ENCODE results near the gene HSF4. TPM values are rescaled to one million over a fixed set of nuclear protein-coding genes. Genes with fewer than 3 reads are reported as not detected.

HSF4 gene
- total RNA-seq, 2 experiments from 2014 or later, result 34.8 to 36.1 TPM

DNA sequence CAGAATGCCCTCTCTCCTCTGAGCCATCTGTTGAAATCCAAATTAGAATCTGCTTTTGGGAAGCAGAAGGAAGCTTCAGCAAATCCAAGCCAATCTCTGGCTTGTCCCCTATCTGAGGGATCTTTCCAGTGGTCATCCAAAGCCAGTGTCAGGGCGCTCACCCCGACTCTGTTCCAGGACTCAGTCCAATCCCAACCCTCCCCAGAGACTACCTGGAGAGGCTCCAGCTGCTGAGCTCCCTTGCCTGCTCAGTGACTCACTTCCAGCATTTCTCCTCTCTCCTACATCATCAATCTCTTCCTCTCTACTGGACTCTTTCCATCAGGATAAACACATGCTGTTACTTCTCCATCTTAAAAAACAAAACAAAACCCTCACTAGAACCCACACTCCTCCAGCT lies 16.8 kb downstream of the HSF4 start:
- no peaks in the 10 kb centered on the region for H3K36me3 Mint-ChIP-seq
- H3K4me1 Mint-ChIP-seq (ENCODE audit: low read depth), result peaks cover 22% of the 10 kb centered on the region
- intact Hi-C loops (cut with micrococcal nuclease), result no loop called here
- CTCF ChIA-PET, result interaction anchor here (0.8 to 1.4 kb wide), 3 partner anchors 17 to 164 kb away, joined by 3 to 6 read pairs (median 3); no protein-coding TSS in a partner anchor
- H3K27ac Mint-ChIP-seq, result no peak overlapping the region
- no peak for DNase-seq
- no peak overlapping the region for H3K4me3 Mint-ChIP-seq
- H3K27me3 Mint-ChIP-seq, result peaks cover 8% of the 10 kb centered on the region
- POLR2A ChIA-PET, result no interaction called here
- no peaks in the 10 kb centered on the region for H3K9me3 Mint-ChIP-seq

DNA sequence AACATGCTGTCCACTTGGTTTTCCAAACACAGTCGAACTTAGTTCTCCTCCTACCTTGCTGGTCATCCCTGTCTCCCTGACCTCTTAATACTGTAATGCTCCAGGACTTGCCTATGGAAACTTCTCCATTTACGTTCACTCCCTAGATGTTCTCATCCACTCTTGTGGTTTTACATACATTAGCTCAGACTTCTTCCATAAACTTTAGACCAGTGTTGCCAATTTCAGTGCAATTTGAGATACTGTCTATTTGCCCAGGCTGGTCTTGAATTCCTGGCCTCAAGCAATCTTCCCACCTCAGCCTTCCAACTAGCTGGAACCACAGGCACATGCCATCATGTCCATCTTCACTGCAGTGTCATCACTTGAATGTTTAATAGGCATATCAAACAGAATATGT lies 17.7 kb downstream of the HSF4 start:
- no peak for DNase-seq
- H3K36me3 Mint-ChIP-seq, result no peaks in the 10 kb centered on the region
- POLR2A ChIA-PET, result interaction anchor here (1.2 kb wide), 1 partner anchor 9 kb away, joined by 4 read pairs; no protein-coding TSS in a partner anchor
- H3K27me3 Mint-ChIP-seq, result peaks cover 8% of the 10 kb centered on the region
- H3K4me3 Mint-ChIP-seq, result no peak overlapping the region
- H3K9me3 Mint-ChIP-seq, result no peaks in the 10 kb centered on the region
- no peak overlapping the region for H3K27ac Mint-ChIP-seq
- H3K4me1 Mint-ChIP-seq (ENCODE audit: low read depth), result peaks cover 22% of the 10 kb centered on the region
- intact Hi-C loops (cut with micrococcal nuclease), result loop anchor here (2.0 kb wide), 2 partner anchors 65 to 197 kb away; partner anchors contain the start of gene FHOD1
- CTCF ChIA-PET, result interaction anchor here (0.6 to 4.0 kb wide), 5 partner anchors 14 to 221 kb away, joined by 3 to 57 read pairs (median 4); partner anchors contain the start of gene CES3

GRCh38 chr16:67183284-67183626 lies 18.7 kb downstream of the HSF4 start:
- DNase-seq, result no peak
- no peaks in the 10 kb centered on the region for H3K36me3 Mint-ChIP-seq
- intact Hi-C loops (cut with micrococcal nuclease), result loop anchor here (1.0 to 2.0 kb wide), 5 partner anchors 9 to 198 kb away; partner anchors contain the start of genes E2F4, FBXL8, FHOD1 and TRADD
- peaks cover 8% of the 10 kb centered on the region for H3K27me3 Mint-ChIP-seq
- POLR2A ChIA-PET, result interaction anchor here (0.5 to 1.4 kb wide), 4 partner anchors 23 to 170 kb away, joined by 3 read pairs; partner anchors contain the start of gene FHOD1
- H3K27ac Mint-ChIP-seq, result no peak overlapping the region
- H3K4me1 Mint-ChIP-seq (ENCODE audit: low read depth), result peaks cover 16% of the 10 kb centered on the region
- CTCF ChIA-PET, result interaction anchor here (0.6 to 4.0 kb wide), 5 partner anchors 26 to 222 kb away, joined by 3 to 57 read pairs (median 4); partner anchors contain the start of gene CES3
- H3K9me3 Mint-ChIP-seq, result no peaks in the 10 kb centered on the region
- no peak overlapping the region for H3K4me3 Mint-ChIP-seq

GRCh38 chr16:67183627-67184452 lies 19.3 kb downstream of the HSF4 start, which contains the start of gene MATCAP1:
Gene MATCAP1, minus strand, starts transcription at chr16:67183963. Its CDS starts 3,353 bp downstream, at chr16:67180610.
- peaks cover 8% of the 10 kb centered on the region for H3K27me3 Mint-ChIP-seq
- POLR2A ChIA-PET, result interaction anchor here (1.0 to 1.4 kb wide), 3 partner anchors 23 to 170 kb away, joined by 3 read pairs; partner anchors contain the start of gene FHOD1
- peaks cover 14% of the 10 kb centered on the region for H3K4me1 Mint-ChIP-seq (ENCODE audit: low read depth)
- no peak within 1 kb of the TSS for H3K27ac Mint-ChIP-seq
- no peaks in the 10 kb centered on the region for H3K36me3 Mint-ChIP-seq
- H3K9me3 Mint-ChIP-seq, result no peaks in the 10 kb centered on the region
- intact Hi-C loops (cut with micrococcal nuclease), result loop anchor here (1.0 to 2.0 kb wide), 5 partner anchors 8 to 199 kb away; partner anchors contain the start of genes E2F4, FBXL8, FHOD1 and TRADD
- no peak within 1 kb of the TSS for H3K4me3 Mint-ChIP-seq
- DNase-seq, result peak; percentile 96
- CTCF ChIA-PET, result interaction anchor here (0.6 to 4.0 kb wide), 18 partner anchors 10 to 230 kb away, joined by 3 to 57 read pairs (median 10); partner anchors contain the start of genes B3GNT9, CES3, FBXL8 and NOL3

GRCh38 chr16:67184453-67184994 lies 20.0 kb downstream of the HSF4 start:
- Mint-ChIP-seq H3K27ac (no peak overlapping the region), H3K4me3 (no peak overlapping the region), H3K4me1 (ENCODE audit: low read depth) (peaks cover 12% of the 10 kb centered on the region), H3K27me3 (peaks cover 8% of the 10 kb centered on the region), H3K36me3 (no peaks in the 10 kb centered on the region), H3K9me3 (no peaks in the 10 kb centered on the region)
- no peak for DNase-seq
- intact Hi-C loops (cut with micrococcal nuclease), result no loop called here
- ChIA-PET CTCF (interaction anchor here (0.6 to 4.0 kb wide), 35 partner anchors 8 to 242 kb away, joined by 3 to 57 read pairs (median 5); partner anchors contain the start of genes B3GNT9, CES3, FBXL8 and NOL3), POLR2A (interaction anchor here (1.0 to 1.5 kb wide), 4 partner anchors 10 to 63 kb away, joined by 3 to 4 read pairs (median 4); partner anchors contain the start of genes FHOD1 and TMEM208)

DNA sequence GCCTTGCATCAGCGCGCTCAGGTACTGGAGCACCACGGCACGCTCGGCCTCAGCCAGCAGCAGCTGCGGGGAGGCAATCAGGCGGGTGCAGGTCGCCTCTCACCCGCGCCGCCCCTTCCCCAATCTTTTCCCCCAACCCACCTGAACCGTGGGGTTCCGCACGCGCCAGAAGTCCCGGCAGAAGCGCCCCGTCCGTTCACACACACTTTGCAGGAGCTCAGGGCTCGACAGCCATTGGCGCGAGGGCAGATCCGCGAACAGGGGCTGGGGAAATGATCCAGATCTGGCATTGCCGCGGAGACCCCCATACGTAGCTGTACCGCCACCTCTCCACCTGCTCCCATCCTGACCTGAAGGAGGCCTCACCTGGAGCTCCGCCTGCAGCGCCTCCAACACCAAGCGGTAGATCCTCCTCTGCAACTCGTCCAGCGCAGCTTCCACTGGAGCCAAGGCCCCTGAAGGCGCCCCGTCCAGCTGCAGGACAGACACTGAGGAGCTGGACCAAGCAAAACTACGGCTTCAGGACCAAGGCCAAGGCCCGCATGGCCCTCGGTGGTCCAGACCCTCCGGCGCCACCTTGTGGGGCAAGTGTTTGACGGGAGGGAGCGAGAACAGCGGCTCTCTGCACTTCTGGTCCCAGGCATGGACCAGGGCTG lies 20.6 kb downstream of the HSF4 start:
- POLR2A ChIA-PET, result interaction anchor here (1.0 to 1.5 kb wide), 2 partner anchors 11 to 41 kb away, joined by 4 read pairs; partner anchors contain the start of gene TMEM208
- H3K9me3 Mint-ChIP-seq, result no peaks in the 10 kb centered on the region
- H3K36me3 Mint-ChIP-seq, result no peaks in the 10 kb centered on the region
- peaks cover 8% of the 10 kb centered on the region for H3K27me3 Mint-ChIP-seq
- DNase-seq, result peak; percentile 91
- intact Hi-C loops (cut with micrococcal nuclease), result loop anchor here (1.0 kb wide), 2 partner anchors 167 to 208 kb away; no protein-coding TSS in a partner anchor
- H3K4me1 Mint-ChIP-seq (ENCODE audit: low read depth), result peaks cover 12% of the 10 kb centered on the region
- peak overlapping the region; percentile 34 for H3K27ac Mint-ChIP-seq
- CTCF ChIA-PET, result interaction anchor here (0.6 to 4.0 kb wide), 41 partner anchors 8 to 242 kb away, joined by 3 to 57 read pairs (median 4); partner anchors contain the start of genes B3GNT9, CES3, FBXL8 and NOL3
- H3K4me3 Mint-ChIP-seq, result peak overlapping the region; percentile 72

GRCh38 chr16:67185651-67186134 lies 21.1 kb downstream of the HSF4 start:
- no peaks in the 10 kb centered on the region for H3K9me3 Mint-ChIP-seq
- peaks cover 8% of the 10 kb centered on the region for H3K27me3 Mint-ChIP-seq
- H3K36me3 Mint-ChIP-seq, result no peaks in the 10 kb centered on the region
- intact Hi-C loops (cut with micrococcal nuclease), result loop anchor here (1.0 kb wide), 2 partner anchors 167 to 208 kb away; no protein-coding TSS in a partner anchor
- no peak overlapping the region for H3K27ac Mint-ChIP-seq
- ChIA-PET POLR2A (interaction anchor here (1.0 to 1.5 kb wide), 2 partner anchors 11 to 41 kb away, joined by 4 read pairs; partner anchors contain the start of gene TMEM208), CTCF (interaction anchor here (0.6 to 4.0 kb wide), 34 partner anchors 9 to 236 kb away, joined by 3 to 57 read pairs (median 6); partner anchors contain the start of genes B3GNT9, CES3, FBXL8 and NOL3)
- no peak overlapping the region for H3K4me3 Mint-ChIP-seq
- no peak for DNase-seq
- peaks cover 12% of the 10 kb centered on the region for H3K4me1 Mint-ChIP-seq (ENCODE audit: low read depth)

DNA sequence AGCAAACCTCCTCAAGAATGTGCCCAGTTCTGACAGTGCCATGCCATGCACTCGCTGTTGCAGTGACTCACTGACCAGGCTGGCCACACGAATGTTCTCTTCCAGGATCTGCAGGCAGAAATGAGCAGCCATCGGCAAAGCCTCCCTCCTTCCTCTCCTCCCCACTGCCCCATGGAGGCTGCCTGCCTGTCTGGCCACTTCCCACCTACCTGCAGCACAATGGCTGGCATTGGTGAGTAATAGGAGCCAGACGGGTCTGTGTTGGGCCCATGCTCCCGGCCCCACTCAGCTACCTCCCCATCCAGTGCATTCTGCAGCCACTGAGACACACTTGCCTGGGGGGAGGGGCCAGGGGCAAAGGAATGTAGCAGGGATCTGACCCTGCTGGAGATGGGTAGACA lies 22.0 kb downstream of the HSF4 start:
- ChIA-PET POLR2A (no interaction called here), CTCF (interaction anchor here (1.9 to 2.7 kb wide), 2 partner anchors 15 to 226 kb away, joined by 6 to 14 read pairs; partner anchors contain the start of genes CES3 and NOL3)
- peaks cover 17% of the 10 kb centered on the region for H3K4me1 Mint-ChIP-seq (ENCODE audit: low read depth)
- H3K36me3 Mint-ChIP-seq, result no peaks in the 10 kb centered on the region
- no peak for DNase-seq
- H3K4me3 Mint-ChIP-seq, result no peak overlapping the region
- no peak overlapping the region for H3K27ac Mint-ChIP-seq
- intact Hi-C loops (cut with micrococcal nuclease), result no loop called here
- H3K27me3 Mint-ChIP-seq, result peaks cover 8% of the 10 kb centered on the region
- H3K9me3 Mint-ChIP-seq, result no peaks in the 10 kb centered on the region

DNA sequence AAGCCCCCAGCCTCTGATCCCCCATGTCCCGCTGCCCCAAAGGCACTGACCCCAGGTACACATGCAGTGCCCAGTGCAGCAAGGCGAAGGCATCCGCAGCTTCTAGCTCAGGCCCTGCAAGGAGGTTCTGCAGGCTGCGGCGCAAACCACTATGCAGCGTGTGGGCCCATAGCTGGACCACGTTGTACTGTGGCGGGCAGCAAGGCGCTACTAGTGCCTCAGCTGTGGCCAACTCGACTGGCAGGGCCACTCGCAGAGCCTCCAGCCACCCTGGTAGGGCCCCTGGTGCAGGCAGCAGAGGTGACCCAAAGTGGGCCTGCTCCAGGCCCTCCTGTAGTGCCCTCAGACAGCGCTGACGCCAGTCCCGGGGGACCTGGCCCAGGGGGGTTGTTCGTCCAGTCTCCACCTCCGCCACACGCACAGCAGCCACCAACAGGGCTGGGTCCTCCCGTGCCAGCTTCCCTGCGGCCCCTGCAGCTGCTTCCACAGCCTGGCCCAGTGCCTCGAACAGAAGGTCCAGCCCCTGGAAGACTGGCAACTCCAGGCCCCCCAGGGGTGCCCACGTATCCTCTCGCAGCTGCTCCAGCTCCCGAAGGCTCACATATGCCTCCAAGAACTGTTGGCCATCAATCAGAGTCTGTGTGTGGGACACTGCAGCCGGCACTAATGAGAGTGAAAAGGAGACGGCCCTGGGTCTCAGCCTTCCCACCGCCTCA lies 22.8 kb downstream of the HSF4 start:
- ChIA-PET CTCF (no interaction called here), POLR2A (no interaction called here)
- Mint-ChIP-seq H3K27ac (no peak overlapping the region), H3K27me3 (peaks cover 8% of the 10 kb centered on the region), H3K36me3 (no peaks in the 10 kb centered on the region), H3K9me3 (no peaks in the 10 kb centered on the region), H3K4me1 (ENCODE audit: low read depth) (peaks cover 22% of the 10 kb centered on the region), H3K4me3 (no peak overlapping the region)
- intact Hi-C loops (cut with micrococcal nuclease), result no loop called here
- DNase-seq, result no peak

DNA sequence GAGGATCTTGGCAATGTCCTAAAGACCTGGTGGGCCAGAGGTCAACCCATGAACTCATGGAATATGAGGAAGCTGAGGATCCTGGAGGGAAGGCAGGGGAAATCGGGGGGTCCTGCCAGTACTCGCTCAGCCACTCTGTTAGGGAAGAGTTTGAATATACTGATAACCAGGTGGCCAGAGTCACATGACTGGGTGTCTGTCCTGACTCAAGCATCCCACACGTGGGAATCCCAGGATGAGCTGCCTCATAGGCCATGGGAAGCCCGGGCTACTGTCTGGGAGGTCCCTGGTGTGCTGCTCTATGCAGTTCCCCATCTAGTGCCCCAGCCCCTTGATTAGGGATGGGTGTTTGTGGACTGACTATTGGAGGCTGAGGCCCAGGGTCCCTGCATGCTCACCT lies 23.8 kb downstream of the HSF4 start:
- Mint-ChIP-seq H3K9me3 (no peaks in the 10 kb centered on the region), H3K36me3 (peaks cover 4% of the 10 kb centered on the region), H3K4me3 (no peak overlapping the region), H3K4me1 (ENCODE audit: low read depth) (peaks cover 30% of the 10 kb centered on the region), H3K27me3 (peaks cover 8% of the 10 kb centered on the region), H3K27ac (peak overlapping the region; percentile 43)
- ChIA-PET CTCF (interaction anchor here (1.8 kb wide), 1 partner anchor 10 kb away, joined by 8 read pairs; no protein-coding TSS in a partner anchor), POLR2A (no interaction called here)
- intact Hi-C loops (cut with micrococcal nuclease), result no loop called here
- no peak for DNase-seq

All from activated CD4-positive, alpha-beta memory T cell treated with anti-CD3 and anti-CD28 coated beads for 36 hours (primary cell).